A204.1 (cell line): Measurements from ENCODE around the gene ARL14.
"Not testable (repeated sequence)": the region's sequence is repeated elsewhere in the genome, so short reads cannot be mapped to it uniquely, and the experiment has no call there.

Experiments
- FAIRE-seq: peaks from 2 replicates; lab custom pipeline; 2012; peaks lifted over from hg19 to GRCh38; lab: Jason Lieb, UNC

ARL14 gene

DNA sequence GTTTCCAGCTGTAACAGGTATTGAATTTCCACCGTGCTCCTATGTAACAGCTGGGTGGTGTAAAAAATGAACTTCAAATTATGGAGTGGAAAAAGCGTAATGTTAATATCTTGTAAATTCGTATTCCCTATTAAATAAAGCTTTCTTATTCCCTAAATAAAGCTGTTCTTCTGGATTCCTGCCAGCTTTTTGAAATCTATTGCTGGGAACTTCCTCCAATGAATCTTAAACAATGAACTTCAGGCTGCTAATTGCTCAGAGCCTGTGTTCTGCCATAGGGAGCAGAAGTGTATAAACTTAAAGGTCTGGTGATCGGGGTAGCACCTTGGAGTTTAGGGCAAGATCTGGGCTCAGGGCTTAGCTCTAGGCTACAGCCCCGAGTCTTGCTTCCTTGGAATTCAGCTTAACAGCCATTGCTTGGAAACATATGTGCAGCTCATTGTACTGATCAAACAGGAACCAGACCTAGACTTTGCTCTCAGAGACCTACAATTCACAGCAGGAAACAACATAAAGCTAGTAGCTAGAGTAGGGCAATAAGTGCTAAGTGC, 1.4 kb downstream of the ARL14 start:
- FAIRE-seq: no peak

DNA sequence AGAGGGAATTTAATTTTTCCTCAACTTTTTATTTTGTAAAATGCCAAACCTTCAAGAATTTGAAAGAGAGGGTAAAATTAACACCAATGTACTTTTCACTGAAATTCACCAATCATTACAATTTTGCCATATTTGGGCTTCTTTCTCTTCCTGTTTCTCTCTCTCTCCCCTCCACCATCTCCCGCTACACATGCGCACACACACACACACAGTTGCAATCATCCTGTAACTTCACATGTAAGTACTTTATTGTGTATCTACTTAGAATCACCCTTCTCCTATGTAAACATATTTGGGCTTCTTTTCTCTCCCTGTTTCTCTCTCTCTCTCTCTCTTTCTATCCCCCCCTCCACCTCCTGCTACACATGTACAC, 7.4 kb downstream of the ARL14 start:
- FAIRE-seq: no peak

DNA sequence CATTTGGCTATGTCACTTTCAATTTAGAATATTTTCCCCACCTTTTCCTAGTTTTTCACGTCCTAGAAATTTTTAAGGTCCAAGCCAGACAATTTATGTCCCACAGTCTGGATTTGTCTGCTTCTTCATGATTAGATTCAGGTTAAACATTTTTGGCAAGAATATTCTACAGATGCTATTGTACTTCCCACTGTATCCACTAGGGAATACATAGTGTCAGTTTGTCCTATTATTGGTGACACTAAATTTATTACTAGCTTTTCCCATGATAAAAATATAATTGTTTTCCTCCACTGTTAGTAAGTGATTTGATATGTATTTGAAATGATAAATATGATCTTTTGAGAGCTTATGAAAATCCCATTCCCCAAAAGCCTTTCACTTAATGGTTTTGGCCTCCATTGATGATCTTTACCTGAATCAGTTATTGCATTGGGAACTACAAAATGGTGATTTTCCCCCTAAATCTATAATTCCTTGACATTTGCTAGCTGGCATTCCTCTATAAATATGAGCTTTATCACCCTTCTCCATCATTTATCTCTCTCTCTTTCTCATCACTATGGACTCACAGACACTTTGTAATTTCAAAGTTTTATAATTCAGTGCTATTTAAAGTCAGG, 8.3 kb downstream of the ARL14 start:
- no peak for FAIRE-seq

GRCh38 chr3:160686955-160687535, 10.1 kb downstream of the ARL14 start:
- peak; percentile 89 for FAIRE-seq

- no peak for FAIRE-seq
These were observed 14.2 kb downstream of the ARL14 start for GRCh38 chr3:160691151-160691550.

DNA sequence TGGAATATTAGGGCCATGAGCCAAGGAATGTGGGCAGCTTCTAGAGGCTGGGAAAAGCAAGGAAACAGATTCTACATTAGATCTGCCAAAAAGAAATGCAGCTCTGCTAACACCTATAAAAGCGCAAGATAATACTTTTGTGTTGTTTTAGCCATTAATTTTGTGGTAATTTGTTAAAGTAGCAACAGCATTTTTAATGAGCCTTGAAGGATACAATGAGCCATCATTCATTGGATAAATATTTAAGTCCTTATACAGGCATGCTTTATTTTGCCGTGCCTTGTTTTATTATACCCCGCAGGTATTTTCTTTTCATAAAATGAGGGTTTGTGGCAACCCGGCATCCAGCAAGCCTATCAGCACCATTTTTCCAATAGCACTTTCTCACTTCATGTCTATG, 15.0 kb downstream of the ARL14 start:
- no peak for FAIRE-seq

GRCh38 chr3:160693191-160693590, 16.2 kb downstream of the ARL14 start:
- no peak for FAIRE-seq

- no peak for FAIRE-seq
These were observed 17.4 kb downstream of the ARL14 start for GRCh38 chr3:160694345-160694744.

DNA sequence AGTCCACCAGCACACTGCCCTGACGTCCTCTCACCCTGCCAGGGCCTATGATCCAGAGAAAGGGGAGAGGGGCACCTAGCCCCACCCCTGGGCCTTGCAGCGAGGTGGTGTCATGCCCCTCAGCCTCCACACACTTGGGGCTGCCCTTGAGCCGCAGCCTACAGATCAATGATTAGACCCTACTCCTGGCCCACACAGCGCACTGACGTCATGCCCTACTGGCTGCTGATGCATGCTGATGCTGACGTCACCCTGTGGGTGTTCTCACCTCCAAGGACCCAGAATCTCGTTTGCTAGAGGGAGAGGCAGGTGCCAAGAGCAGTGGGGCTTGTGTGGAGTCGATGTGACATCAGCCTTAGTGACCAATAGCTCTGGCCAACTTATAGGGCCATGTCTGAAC, 18.0 kb downstream of the ARL14 start:
- FAIRE-seq: no peak

GRCh38 chr3:160695915-160696327, 19.0 kb downstream of the ARL14 start:
- no peak for FAIRE-seq

- no peak for FAIRE-seq
These were observed 20.8 kb downstream of the ARL14 start for GRCh38 chr3:160697637-160698380.

DNA sequence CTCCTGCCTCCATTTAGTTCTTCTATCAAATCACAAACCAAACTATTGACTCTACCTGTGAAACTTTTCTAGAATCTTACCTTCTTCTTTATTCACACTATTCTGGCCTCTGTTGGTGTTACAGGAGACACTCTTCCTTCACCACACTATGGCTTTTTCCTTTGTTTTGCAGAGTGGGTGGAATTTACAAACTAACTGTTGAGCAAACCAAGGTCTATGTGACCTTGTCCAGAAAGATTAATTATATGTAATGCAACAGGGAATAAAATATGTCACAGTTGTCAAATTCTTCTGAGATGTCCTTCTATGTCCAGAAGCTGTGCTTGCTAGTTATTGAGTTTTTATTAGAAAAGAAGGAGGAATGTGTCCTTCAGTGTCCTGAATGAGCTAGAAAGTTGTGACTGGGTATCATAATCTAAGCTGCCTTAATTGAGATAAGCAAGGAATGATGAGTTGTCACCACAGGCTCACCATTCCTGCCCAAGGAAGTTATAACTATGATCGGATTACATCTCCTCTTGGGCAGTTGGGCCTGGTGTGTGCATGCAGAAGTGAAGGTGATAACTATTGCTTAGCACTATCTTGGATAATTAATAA, 21.7 kb downstream of the ARL14 start:
- no peak for FAIRE-seq

DNA sequence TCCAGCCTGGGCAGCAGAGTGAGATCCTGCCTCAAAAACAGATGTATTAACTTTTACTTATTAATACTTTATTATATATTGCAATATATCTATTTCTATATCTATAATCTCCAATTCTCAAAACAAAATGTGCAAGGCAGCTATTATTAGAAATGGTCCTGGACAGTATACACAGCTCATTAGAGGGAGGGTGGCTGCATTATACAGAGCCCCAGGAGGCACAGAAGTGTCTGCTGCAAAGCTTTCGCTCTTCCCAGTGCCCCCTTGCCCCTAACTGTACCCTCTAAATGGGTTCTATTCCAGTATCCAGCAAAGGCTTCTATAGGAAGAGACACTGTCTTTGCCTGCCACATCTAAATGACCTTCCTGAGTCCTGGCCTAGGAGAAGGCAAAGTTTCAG, 24.5 kb downstream of the ARL14 start:
- no peak for FAIRE-seq

DNA sequence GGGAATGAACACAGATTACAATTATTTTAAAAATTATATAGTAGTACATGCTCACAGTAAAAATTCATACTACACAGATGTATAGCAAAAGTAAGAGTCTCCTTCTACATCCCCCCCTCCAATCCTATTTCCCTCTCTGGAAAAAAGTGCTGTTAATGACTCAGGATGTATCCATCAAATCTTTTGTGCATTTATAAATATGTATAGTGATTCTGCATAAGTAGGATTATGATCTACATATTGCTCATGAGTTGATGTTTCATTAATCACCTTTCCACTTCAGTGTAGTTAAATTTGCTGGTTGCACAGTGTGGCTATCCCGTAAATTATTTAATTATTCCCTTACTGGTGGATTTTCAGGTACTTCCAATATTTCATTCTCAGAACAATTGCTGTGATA, 25.3 kb downstream of the ARL14 start:
- FAIRE-seq: no peak

GRCh38 chr3:160703974-160704373, 27.0 kb downstream of the ARL14 start:
- no peak for FAIRE-seq

- peak; percentile 87 for FAIRE-seq
These were observed 30.3 kb downstream of the ARL14 start for GRCh38 chr3:160707187-160707794.

- FAIRE-seq: no peak
These were observed 32.7 kb downstream of the ARL14 start for GRCh38 chr3:160709477-160710182.

DNA sequence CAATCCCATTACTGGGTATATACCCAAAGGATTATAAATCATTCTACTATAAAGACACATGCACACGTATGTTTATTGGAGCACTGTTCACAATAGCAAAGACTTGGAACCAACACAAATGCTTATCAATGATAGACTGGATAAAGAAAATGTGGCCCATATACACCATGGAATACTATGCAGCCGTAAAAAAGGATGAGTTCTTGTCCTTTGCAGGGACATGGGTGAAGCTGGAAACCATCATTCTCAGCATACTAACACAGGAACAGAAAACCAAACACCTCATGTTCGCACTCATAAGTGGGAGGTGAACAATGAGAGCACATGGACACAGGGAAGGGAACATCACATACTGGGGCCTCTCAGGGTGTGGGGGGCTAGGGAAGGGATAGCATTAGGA, 36.2 kb downstream of the ARL14 start:
- not testable (repeated sequence) for FAIRE-seq

GRCh38 chr3:160719710-160720109, 42.8 kb downstream of the ARL14 start:
- FAIRE-seq: no peak

GRCh38 chr3:160720123-160720746, 43.3 kb downstream of the ARL14 start:
- no peak for FAIRE-seq

GRCh38 chr3:160722331-160722730, 45.4 kb downstream of the ARL14 start:
- no peak for FAIRE-seq

GRCh38 chr3:160725338-160725737, 48.4 kb downstream of the ARL14 start:
- no peak for FAIRE-seq
